Left ventricle myocardium inferior (tissue), 1 donor: ENCODE data around the gene NRXN2. TPM values are rescaled to one million over a fixed set of nuclear protein-coding genes. Genes with fewer than 3 reads are reported as not detected.

Source experiments
- DNase-seq: peaks from one replicate; pipeline ENCODE4 v3.0.0-alpha.2; 2020
- H3K27ac ChIP-seq: fragments of 200-600 bp; replicated peaks from 2 replicates; pipeline ENCODE4 v1.8.0; 2021
- H3K27me3 ChIP-seq: fragments of 200-600 bp; 2 replicates; pipeline ENCODE4 v1.8.0; 2021; ENCODE audit warnings: low read depth
- H3K36me3 ChIP-seq: fragments of 200-600 bp; 2 replicates; pipeline ENCODE4 v1.8.0; 2021
- H3K4me1 ChIP-seq: fragments of 200-600 bp; 2 replicates; pipeline ENCODE4 v1.8.0; 2021
- H3K4me3 ChIP-seq: fragments of 200-600 bp; 2 replicates; pipeline ENCODE4 v1.8.0; 2021; ENCODE audit warnings: mild to moderate bottlenecking, moderate library complexity
- H3K9me3 ChIP-seq: fragments of 200-600 bp; replicated peaks from 2 replicates; pipeline ENCODE4 v1.8.0; 2021
- CTCF ChIP-seq: fragments of 200-600 bp; IDR thresholded peaks from 2 replicates; pipeline ENCODE4 v1.8.0; 2021; ENCODE audit warnings: antibody characterized with exemption, mild to moderate bottlenecking, borderline replicate concordance
- intact Hi-C: fragments of 100-400 bp; cut with micrococcal nuclease; formaldehyde crosslinking; loops from one replicate; pipeline ENCODE4 v1.11.0; 2022
- total RNA-seq: library from RNA; stranded (reverse); fragmentation: NEBNext Ultra II Directional; extraction: Animal tissue kit (Norgen Biotek cat#: 25700); gene quantifications from one replicate; pipeline ENCODE4 v1.2.1, GENCODE V29; 2021
- donor health status: DM: no; HTN: yes; CAD: no; lungs with severe emphysema.

Gene NRXN2
- total RNA-seq, 1 donor from 2014 or later = 0.71 TPM

- no peak overlapping the region for H3K4me3 ChIP-seq
- peaks cover 64% of the 10 kb centered on the region for H3K36me3 ChIP-seq
- no peaks in the 10 kb centered on the region for H3K9me3 ChIP-seq
- no peak for TF ChIP-seq CTCF
- no peaks in the 10 kb centered on the region for H3K27me3 ChIP-seq
- H3K27ac ChIP-seq = peak overlapping the region; percentile 89
- DNase-seq = no peak
- peaks cover 86% of the 10 kb centered on the region for H3K4me1 ChIP-seq
- intact Hi-C loops = no loop called here
Measured at GRCh38 chr11:64764753-64765152, 41.8 kb upstream of the NRXN2 start.

- no peak for TF ChIP-seq CTCF
- Histone ChIP-seq H3K9me3 (no peaks in the 10 kb centered on the region), H3K27me3 (no peaks in the 10 kb centered on the region), H3K27ac (peak overlapping the region; percentile 89), H3K36me3 (peaks cover 58% of the 10 kb centered on the region), H3K4me3 (peak overlapping the region; percentile 7), H3K4me1 (peaks cover 90% of the 10 kb centered on the region)
- DNase-seq = no peak
- intact Hi-C loops = no loop called here
Measured at GRCh38 chr11:64764040-64764611, 41.1 kb upstream of the NRXN2 start.

DNA sequence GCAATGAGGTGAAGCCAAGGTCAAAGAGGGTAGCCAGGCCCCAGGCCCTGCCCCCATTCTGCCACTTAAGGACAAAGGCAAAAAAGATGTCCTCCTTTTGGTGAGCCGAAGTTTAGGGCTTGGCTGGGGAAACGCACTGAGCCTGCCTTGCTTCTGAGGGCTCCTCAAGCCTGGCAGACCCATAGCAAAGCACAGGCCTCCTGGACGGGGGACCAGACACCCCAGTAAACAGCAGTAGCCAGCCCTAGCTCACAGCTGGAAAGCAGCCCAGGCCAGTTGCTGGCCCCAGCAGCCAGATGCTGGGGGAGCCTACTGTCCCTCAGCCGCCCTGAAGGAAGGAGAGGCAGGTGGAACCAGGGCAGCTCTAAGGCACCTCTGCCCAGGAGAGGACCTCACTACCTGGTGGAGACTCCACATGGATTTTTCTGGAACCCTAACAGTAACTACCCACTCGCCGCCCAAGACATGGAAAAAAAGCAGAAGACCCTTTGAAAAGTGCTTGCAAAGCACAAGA lies 40.6 kb upstream of the NRXN2 start:
- intact Hi-C loops = no loop called here
- peaks cover 52% of the 10 kb centered on the region for H3K36me3 ChIP-seq
- peak overlapping the region; percentile 7 for H3K4me3 ChIP-seq
- H3K27ac ChIP-seq = peak overlapping the region; percentile 89
- peaks cover 90% of the 10 kb centered on the region for H3K4me1 ChIP-seq
- no peaks in the 10 kb centered on the region for H3K27me3 ChIP-seq
- H3K9me3 ChIP-seq = no peaks in the 10 kb centered on the region
- TF ChIP-seq CTCF = no peak
- no peak for DNase-seq

GRCh38 chr11:64762674-64763525 lies 39.9 kb upstream of the NRXN2 start:
- Histone ChIP-seq H3K27ac (peak overlapping the region; percentile 89), H3K4me3 (no peak overlapping the region), H3K4me1 (peaks cover 88% of the 10 kb centered on the region), H3K27me3 (no peaks in the 10 kb centered on the region), H3K36me3 (peaks cover 51% of the 10 kb centered on the region), H3K9me3 (no peaks in the 10 kb centered on the region)
- no peak for DNase-seq
- TF ChIP-seq CTCF = no peak
- intact Hi-C loops = no loop called here

DNA sequence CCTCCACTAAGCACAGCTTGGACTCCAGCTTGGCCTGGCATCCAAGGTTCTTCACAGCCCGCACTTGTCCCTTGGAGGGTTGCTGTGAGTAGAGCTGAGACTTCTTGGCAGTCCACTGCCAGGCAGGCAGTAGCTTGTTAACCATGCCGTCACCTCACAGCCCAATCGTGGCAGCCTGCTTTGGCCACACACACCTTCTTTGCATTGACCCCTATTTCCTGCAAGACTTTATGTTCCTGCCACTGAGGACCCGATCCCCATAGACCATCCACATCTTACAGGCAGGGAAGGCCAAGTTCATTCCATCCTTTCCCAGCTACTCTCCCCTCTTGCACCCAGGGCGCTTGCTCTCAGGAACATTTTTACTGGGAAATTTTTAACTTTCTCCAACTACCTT lies 39.3 kb upstream of the NRXN2 start:
- no peak for TF ChIP-seq CTCF
- Histone ChIP-seq H3K27me3 (no peaks in the 10 kb centered on the region), H3K4me3 (no peak overlapping the region), H3K4me1 (peaks cover 82% of the 10 kb centered on the region), H3K27ac (peak overlapping the region; percentile 89), H3K9me3 (no peaks in the 10 kb centered on the region), H3K36me3 (peaks cover 46% of the 10 kb centered on the region)
- no peak for DNase-seq
- intact Hi-C loops = no loop called here
